ENCODE data around the gene FSD1L.

FSD1L gene

GRCh38 chr9:105468875-105469274, 21.0 kb downstream of the FSD1L start:
- no peak for DNase-seq (ENCODE audit: extremely low read depth, insufficient read length)
- no peaks in the 10 kb centered on the region for H3K27me3 ChIP-seq (replicated peaks; ENCODE audit: control insufficient read depth, insufficient read depth, low read length)
- no peak overlapping the region for H3K4me3 ChIP-seq (replicated peaks; ENCODE audit: low read depth, low read length)
- H3K36me3 ChIP-seq (ENCODE audit: control insufficient read depth, insufficient read depth, low read length): no peaks in the 10 kb centered on the region
- no peak for TF ChIP-seq CTCF (IDR thresholded peaks at IDR 0.05; ENCODE audit: insufficient read depth, low read length, poor library complexity, severe bottlenecking)

- no peak for DNase-seq (ENCODE audit: extremely low read depth, insufficient read length)
- no peak overlapping the region for H3K4me3 ChIP-seq (replicated peaks; ENCODE audit: low read depth, low read length)
- no peaks in the 10 kb centered on the region for H3K27me3 ChIP-seq (replicated peaks; ENCODE audit: control insufficient read depth, insufficient read depth, low read length)
- no peaks in the 10 kb centered on the region for H3K36me3 ChIP-seq (ENCODE audit: control insufficient read depth, insufficient read depth, low read length)
- TF ChIP-seq CTCF (IDR thresholded peaks at IDR 0.05; ENCODE audit: insufficient read depth, low read length, poor library complexity, severe bottlenecking): no peak
Measured at GRCh38 chr9:105473221-105473620, 25.4 kb downstream of the FSD1L start.

GRCh38 chr9:105475302-105475701, 27.5 kb downstream of the FSD1L start:
- no peak for DNase-seq (ENCODE audit: extremely low read depth, insufficient read length)
- no peaks in the 10 kb centered on the region for H3K27me3 ChIP-seq (replicated peaks; ENCODE audit: control insufficient read depth, insufficient read depth, low read length)
- TF ChIP-seq CTCF (IDR thresholded peaks at IDR 0.05; ENCODE audit: insufficient read depth, low read length, poor library complexity, severe bottlenecking): peak; percentile 26
- H3K36me3 ChIP-seq (ENCODE audit: control insufficient read depth, insufficient read depth, low read length): no peaks in the 10 kb centered on the region
- no peak overlapping the region for H3K4me3 ChIP-seq (replicated peaks; ENCODE audit: low read depth, low read length)

- no peaks in the 10 kb centered on the region for H3K36me3 ChIP-seq (ENCODE audit: control insufficient read depth, insufficient read depth, low read length)
- no peak overlapping the region for H3K4me3 ChIP-seq (replicated peaks; ENCODE audit: low read depth, low read length)
- no peak for DNase-seq (ENCODE audit: extremely low read depth, insufficient read length)
- H3K27me3 ChIP-seq (replicated peaks; ENCODE audit: control insufficient read depth, insufficient read depth, low read length): no peaks in the 10 kb centered on the region
- TF ChIP-seq CTCF (IDR thresholded peaks at IDR 0.05; ENCODE audit: insufficient read depth, low read length, poor library complexity, severe bottlenecking): no peak
Measured at GRCh38 chr9:105479846-105480245, 32.0 kb downstream of the FSD1L start.

- Histone ChIP-seq H3K36me3 (ENCODE audit: control insufficient read depth, insufficient read depth, low read length) (no peaks in the 10 kb centered on the region), H3K4me3 (replicated peaks; ENCODE audit: low read depth, low read length) (no peak overlapping the region), H3K27me3 (replicated peaks; ENCODE audit: control insufficient read depth, insufficient read depth, low read length) (no peaks in the 10 kb centered on the region)
- no peak for DNase-seq (ENCODE audit: extremely low read depth, insufficient read length)
- peak; percentile 2 for TF ChIP-seq CTCF (IDR thresholded peaks at IDR 0.05; ENCODE audit: insufficient read depth, low read length, poor library complexity, severe bottlenecking)
Measured at GRCh38 chr9:105483618-105484017, 35.8 kb downstream of the FSD1L start.

GRCh38 chr9:105484226-105484625, 36.4 kb downstream of the FSD1L start:
- no peaks in the 10 kb centered on the region for H3K36me3 ChIP-seq (ENCODE audit: control insufficient read depth, insufficient read depth, low read length)
- no peaks in the 10 kb centered on the region for H3K27me3 ChIP-seq (replicated peaks; ENCODE audit: control insufficient read depth, insufficient read depth, low read length)
- TF ChIP-seq CTCF (IDR thresholded peaks at IDR 0.05; ENCODE audit: insufficient read depth, low read length, poor library complexity, severe bottlenecking): no peak
- no peak for DNase-seq (ENCODE audit: extremely low read depth, insufficient read length)
- no peak overlapping the region for H3K4me3 ChIP-seq (replicated peaks; ENCODE audit: low read depth, low read length)
